PC-9 (cell line): ENCODE data around the gene LCE3B. TPM values are rescaled to one million over a fixed set of nuclear protein-coding genes. Genes with fewer than 3 reads are reported as not detected.

Experiments
- BruUV-seq: library from RNA; stranded (reverse); fragments of 400-500 nt; replicated peaks from 2 replicates; lab custom pipeline; 2021; lab: Mats Ljungman, UMichigan
- CTCF ChIA-PET: fragments of 300-600 bp; sonication (Branson Sonifier 250); formaldehyde crosslinking; loops from one replicate; lab custom pipeline; 2022; ENCODE audit warnings: antibody characterized with exemption; lab: Charles Lee
- POLR2A ChIA-PET: fragments of 300-600 bp; sonication (Branson Sonifier 250); formaldehyde crosslinking; loops from one replicate; lab custom pipeline; 2022; ENCODE audit warnings: antibody characterized with exemption; ENCODE audit not compliant: unreplicated experiment; lab: Charles Lee
- DNase-seq, 2 experiments: peaks; one replicate each; pipeline versions ENCODE4 v3.0.0 to v3.0.0-alpha.2; 2015 to 2022; ENCODE audit warnings: mixed read lengths in 1 of 2
- H2AFZ ChIP-seq: fragments of 200-600 bp; sonication (generic); 2 replicates; pipeline ENCODE4 v1.8.1; 2017; ENCODE audit warnings: antibody characterized with exemption
- H3F3A ChIP-seq: fragments of 200-600 bp; sonication (generic); 2 replicates; pipeline ENCODE4 v1.8.1; 2017; ENCODE audit warnings: antibody characterized with exemption, mild to moderate bottlenecking, low read depth; ENCODE audit not compliant: insufficient read depth
- H3K27ac ChIP-seq: fragments of 200-600 bp; sonication (generic); 2 replicates; pipeline ENCODE4 v1.6.1; 2016; ENCODE audit warnings: mixed run types
- H3K27me3 ChIP-seq: fragments of 200-600 bp; sonication (generic); 2 replicates; pipeline ENCODE4 v1.6.1; 2016; ENCODE audit warnings: low read depth, mixed run types; ENCODE audit not compliant: insufficient read depth
- H3K36me3 ChIP-seq: fragments of 200-600 bp; sonication (generic); 2 replicates; pipeline ENCODE4 v1.6.1; 2016; ENCODE audit warnings: low read depth, mixed run types
- H3K4me1 ChIP-seq: fragments of 200-600 bp; sonication (generic); replicated peaks from 2 replicates; pipeline ENCODE4 v1.6.1; 2016; ENCODE audit warnings: mixed run types; ENCODE audit not compliant: insufficient read depth
- H3K4me2 ChIP-seq: fragments of 200-600 bp; sonication (generic); 2 replicates; pipeline ENCODE4 v1.6.1; 2017; ENCODE audit warnings: mixed run types
- H3K4me3 ChIP-seq: fragments of 200-600 bp; sonication (generic); 2 replicates; pipeline ENCODE4 v1.6.1; 2016; ENCODE audit warnings: mixed run types
- H3K79me2 ChIP-seq: fragments of 200-600 bp; sonication (generic); 2 replicates; pipeline ENCODE4 v1.6.1; 2017; ENCODE audit warnings: low read depth, mixed run types
- H3K9me2 ChIP-seq: fragments of 200-600 bp; sonication (generic); 2 replicates; pipeline ENCODE4 v1.8.1; 2017; ENCODE audit warnings: mild to moderate bottlenecking; ENCODE audit not compliant: insufficient read depth
- H3K9me3 ChIP-seq: fragments of 200-600 bp; sonication (generic); 2 replicates; pipeline ENCODE4 v1.8.1; 2016; ENCODE audit warnings: low read depth; ENCODE audit not compliant: insufficient read depth
- H4K20me1 ChIP-seq: fragments of 200-600 bp; sonication (generic); 2 replicates; pipeline ENCODE4 v1.8.1; 2017; ENCODE audit not compliant: insufficient read depth
- CTCF ChIP-seq: fragments of 200-600 bp; sonication (generic); conservative IDR thresholded peaks from 2 replicates; pipeline ENCODE4 v1.6.1; 2017; ENCODE audit warnings: mixed run types, antibody characterized with exemption, mild to moderate bottlenecking, moderate library complexity
- EZH2 ChIP-seq: fragments of 200-600 bp; sonication (generic); IDR thresholded peaks from 2 replicates; pipeline ENCODE4 v1.8.0; 2017; ENCODE audit warnings: antibody characterized with exemption, low read depth
- intact Hi-C: fragments of 100-400 bp; cut with micrococcal nuclease; formaldehyde crosslinking; loops from one replicate; pipeline ENCODE4 v1.10.0; 2022; ENCODE audit not compliant: unreplicated experiment
- total RNA-seq: library from RNA; stranded (reverse); gene quantifications from 2 replicates; pipeline ENCODE4 v1.2.3, GENCODE V29; 2021

LCE3B gene
- total RNA-seq, 1 experiment from 2014 or later, result not detected

- POLR2A ChIA-PET, result no interaction called here
- H3K27me3 ChIP-seq, result peaks cover 17% of the 10 kb centered on the region; the same call in 1 of the 2 replicates
- H2AFZ ChIP-seq, result no peak overlapping the region
- intact Hi-C loops, result no loop called here
- TF ChIP-seq CTCF, result no peak
- TF ChIP-seq EZH2, result no peak
- no peaks in the 10 kb centered on the region for H4K20me1 ChIP-seq
- no peaks in the 10 kb centered on the region for H3K4me1 ChIP-seq
- H3K79me2 ChIP-seq, result no peaks in the 10 kb centered on the region
- no TSS peak for BruUV-seq
- no peak overlapping the region for H3K27ac ChIP-seq
- H3K4me3 ChIP-seq, result no peak overlapping the region
- CTCF ChIA-PET, result no interaction called here
- H3K4me2 ChIP-seq, result no peak overlapping the region
- no peak for DNase-seq
- no peaks in the 10 kb centered on the region for H3F3A ChIP-seq
- H3K9me2 ChIP-seq, result no peaks in the 10 kb centered on the region
- no peaks in the 10 kb centered on the region for H3K9me3 ChIP-seq
- H3K36me3 ChIP-seq, result no peaks in the 10 kb centered on the region
Measured at GRCh38 chr1:152582647-152583046, 31.0 kb upstream of the LCE3B start.

- TF ChIP-seq EZH2 (no peak), CTCF (peak; percentile 59)
- no peak overlapping the region for H2AFZ ChIP-seq
- no peak overlapping the region for H3K27ac ChIP-seq
- H3K27me3 ChIP-seq, result peaks cover 9% of the 10 kb centered on the region; the same call in 1 of the 2 replicates
- no peaks in the 10 kb centered on the region for H3F3A ChIP-seq
- H3K36me3 ChIP-seq, result no peaks in the 10 kb centered on the region
- no peaks in the 10 kb centered on the region for H3K9me2 ChIP-seq
- no peak overlapping the region for H3K4me2 ChIP-seq
- no peak for DNase-seq
- no TSS peak for BruUV-seq
- H3K9me3 ChIP-seq, result no peaks in the 10 kb centered on the region
- H3K79me2 ChIP-seq, result no peaks in the 10 kb centered on the region
- POLR2A ChIA-PET, result no interaction called here
- no peaks in the 10 kb centered on the region for H4K20me1 ChIP-seq
- H3K4me3 ChIP-seq, result no peak overlapping the region
- CTCF ChIA-PET, result no interaction called here
- intact Hi-C loops, result no loop called here
- H3K4me1 ChIP-seq, result no peaks in the 10 kb centered on the region
Measured at GRCh38 chr1:152585586-152585985, 28.0 kb upstream of the LCE3B start.

- CTCF ChIA-PET, result no interaction called here
- no peak for DNase-seq
- intact Hi-C loops, result no loop called here
- BruUV-seq, result no TSS peak
- Histone ChIP-seq H3K27ac (no peak overlapping the region), H3K4me2 (no peak overlapping the region), H3K4me3 (no peak overlapping the region), H3K4me1 (no peaks in the 10 kb centered on the region), H3K36me3 (no peaks in the 10 kb centered on the region), H3F3A (no peaks in the 10 kb centered on the region), H3K9me3 (no peaks in the 10 kb centered on the region), H3K79me2 (no peaks in the 10 kb centered on the region), H3K9me2 (0 out of 2 replicates have a peak, but pooled peaks cover 2% of the 10 kb centered on the region), H4K20me1 (no peaks in the 10 kb centered on the region), H3K27me3 (peaks cover 6% of the 10 kb centered on the region; the same call in 1 of the 2 replicates), H2AFZ (no peak overlapping the region)
- TF ChIP-seq EZH2 (no peak), CTCF (no peak)
- POLR2A ChIA-PET, result no interaction called here
Measured at GRCh38 chr1:152596986-152597385, 16.6 kb upstream of the LCE3B start.
